ENCODE data around the gene C2orf49.

C2orf49 gene

DNA sequence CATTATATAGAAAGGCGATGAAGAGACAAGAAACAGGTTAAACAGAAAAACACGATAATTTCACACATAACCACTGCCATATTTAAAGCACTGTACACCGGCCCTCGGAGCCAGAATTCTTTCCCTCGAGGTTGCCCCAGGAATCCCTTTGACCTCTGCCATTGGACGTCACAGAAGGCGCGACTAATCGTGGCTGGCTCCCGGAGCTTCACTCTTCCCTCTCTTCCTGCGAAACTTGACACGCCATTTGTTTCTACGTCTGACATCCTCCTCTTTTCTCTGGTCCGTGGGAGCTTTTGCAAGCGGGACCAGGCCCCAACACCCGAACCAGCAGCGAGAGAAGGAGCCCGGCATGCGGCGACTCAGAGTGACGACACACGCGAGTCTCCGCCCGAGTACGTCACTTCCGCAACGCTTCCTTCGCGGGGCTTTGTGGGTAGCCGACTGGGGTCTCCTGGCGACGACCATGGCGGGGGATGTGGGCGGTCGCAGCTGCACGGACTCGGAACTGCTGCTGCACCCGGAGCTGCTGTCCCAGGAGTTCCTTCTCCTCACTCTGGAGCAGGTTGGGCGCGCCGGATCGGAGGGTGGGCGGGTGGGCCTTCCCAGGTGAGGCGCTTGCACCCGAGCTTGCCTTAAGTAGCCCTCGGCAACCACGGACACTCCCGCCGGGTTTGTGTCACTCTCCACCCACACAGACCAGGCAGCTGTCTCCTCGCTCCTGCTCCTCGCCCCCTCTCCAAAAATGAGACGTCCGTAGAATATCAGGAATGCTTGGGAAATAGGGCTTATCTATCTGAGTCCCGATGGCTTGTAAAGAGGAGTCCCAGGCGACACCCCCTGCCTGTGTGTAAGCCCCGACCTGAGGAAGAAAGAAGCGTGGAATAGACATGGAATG is at the start of gene C2orf49:
C2orf49 (plus strand) TSS at position 419 of the 898 bp plus-strand sequence; CDS start at position 467, 48 bp downstream.
- no peak for TF ChIP-seq GLIS3 (CRISPR knock-in tag; IDR thresholded peaks at IDR 0.05)
- TF ChIP-seq, protein P1, sequence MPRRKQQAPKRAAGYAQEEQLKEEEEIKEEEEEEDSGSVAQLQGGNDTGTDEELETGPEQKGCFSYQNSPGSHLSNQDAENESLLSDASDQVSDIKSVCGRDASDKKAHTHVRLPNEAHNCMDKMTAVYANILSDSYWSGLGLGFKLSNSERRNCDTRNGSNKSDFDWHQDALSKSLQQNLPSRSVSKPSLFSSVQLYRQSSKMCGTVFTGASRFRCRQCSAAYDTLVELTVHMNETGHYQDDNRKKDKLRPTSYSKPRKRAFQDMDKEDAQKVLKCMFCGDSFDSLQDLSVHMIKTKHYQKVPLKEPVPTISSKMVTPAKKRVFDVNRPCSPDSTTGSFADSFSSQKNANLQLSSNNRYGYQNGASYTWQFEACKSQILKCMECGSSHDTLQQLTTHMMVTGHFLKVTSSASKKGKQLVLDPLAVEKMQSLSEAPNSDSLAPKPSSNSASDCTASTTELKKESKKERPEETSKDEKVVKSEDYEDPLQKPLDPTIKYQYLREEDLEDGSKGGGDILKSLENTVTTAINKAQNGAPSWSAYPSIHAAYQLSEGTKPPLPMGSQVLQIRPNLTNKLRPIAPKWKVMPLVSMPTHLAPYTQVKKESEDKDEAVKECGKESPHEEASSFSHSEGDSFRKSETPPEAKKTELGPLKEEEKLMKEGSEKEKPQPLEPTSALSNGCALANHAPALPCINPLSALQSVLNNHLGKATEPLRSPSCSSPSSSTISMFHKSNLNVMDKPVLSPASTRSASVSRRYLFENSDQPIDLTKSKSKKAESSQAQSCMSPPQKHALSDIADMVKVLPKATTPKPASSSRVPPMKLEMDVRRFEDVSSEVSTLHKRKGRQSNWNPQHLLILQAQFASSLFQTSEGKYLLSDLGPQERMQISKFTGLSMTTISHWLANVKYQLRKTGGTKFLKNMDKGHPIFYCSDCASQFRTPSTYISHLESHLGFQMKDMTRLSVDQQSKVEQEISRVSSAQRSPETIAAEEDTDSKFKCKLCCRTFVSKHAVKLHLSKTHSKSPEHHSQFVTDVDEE (CRISPR knock-in tag; IDR thresholded peaks at IDR 0.05) = peak; percentile 11; the same call in 1 of the 2 replicates
- ATAC-seq = peak; percentile 93

DNA sequence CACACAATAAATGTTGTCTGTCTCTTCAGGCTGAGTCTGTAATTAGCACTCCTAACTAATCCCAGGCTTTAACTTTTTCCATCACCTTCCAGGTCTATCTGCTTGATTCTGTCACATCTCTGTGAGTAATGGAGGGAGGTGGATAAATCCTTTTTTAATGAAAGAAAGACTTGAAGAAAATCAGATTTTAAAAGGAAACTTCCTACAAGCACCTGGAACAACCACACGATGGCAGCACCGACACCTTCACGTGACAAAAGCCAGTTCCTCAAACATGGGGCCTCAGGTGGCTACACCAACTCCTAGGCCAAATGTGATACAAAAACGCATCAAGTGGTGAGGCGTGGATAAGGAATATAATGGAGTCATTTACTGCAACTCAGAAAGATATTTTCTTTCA is 49.6 kb upstream of the C2orf49 start:
- ATAC-seq = peak; percentile 40; the same call in 2 of the 3 replicates
- no peak for TF ChIP-seq ZFP30 (CRISPR knock-in tag; IDR thresholded peaks at IDR 0.05)
- TF ChIP-seq BACH2 (CRISPR knock-in tag; IDR thresholded peaks at IDR 0.05; ENCODE audit: borderline replicate concordance) = no peak
- TF ChIP-seq, protein P2, sequence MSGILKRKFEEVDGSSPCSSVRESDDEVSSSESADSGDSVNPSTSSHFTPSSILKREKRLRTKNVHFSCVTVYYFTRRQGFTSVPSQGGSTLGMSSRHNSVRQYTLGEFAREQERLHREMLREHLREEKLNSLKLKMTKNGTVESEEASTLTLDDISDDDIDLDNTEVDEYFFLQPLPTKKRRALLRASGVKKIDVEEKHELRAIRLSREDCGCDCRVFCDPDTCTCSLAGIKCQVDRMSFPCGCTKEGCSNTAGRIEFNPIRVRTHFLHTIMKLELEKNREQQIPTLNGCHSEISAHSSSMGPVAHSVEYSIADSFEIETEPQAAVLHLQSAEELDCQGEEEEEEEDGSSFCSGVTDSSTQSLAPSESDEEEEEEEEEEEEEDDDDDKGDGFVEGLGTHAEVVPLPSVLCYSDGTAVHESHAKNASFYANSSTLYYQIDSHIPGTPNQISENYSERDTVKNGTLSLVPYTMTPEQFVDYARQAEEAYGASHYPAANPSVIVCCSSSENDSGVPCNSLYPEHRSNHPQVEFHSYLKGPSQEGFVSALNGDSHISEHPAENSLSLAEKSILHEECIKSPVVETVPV (CRISPR knock-in tag; IDR thresholded peaks at IDR 0.05) = no peak
- TF ChIP-seq, protein P1 (CRISPR knock-in tag; IDR thresholded peaks at IDR 0.05) = no peak

DNA sequence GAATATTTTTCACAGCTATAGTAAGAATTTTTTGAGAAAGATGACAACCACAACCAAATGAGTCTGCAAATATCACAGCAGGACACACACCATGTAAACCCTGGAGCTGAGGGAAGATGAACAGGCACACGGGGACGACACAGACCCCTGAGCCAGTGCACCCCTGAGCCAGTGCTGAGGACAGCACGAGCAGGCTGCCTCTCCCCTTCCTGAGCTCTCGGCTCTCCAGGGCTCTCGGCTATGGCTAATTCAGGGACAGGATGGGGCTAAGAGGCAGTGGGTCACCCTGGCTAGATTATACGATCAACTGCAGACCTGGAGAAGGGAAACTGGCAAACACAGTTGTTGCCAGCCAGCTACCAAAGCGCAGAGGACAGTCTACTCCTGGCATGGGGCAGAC is 49.2 kb upstream of the C2orf49 start:
- no peak for TF ChIP-seq ZNF565 (CRISPR knock-in tag; conservative IDR thresholded peaks at IDR 0.05; ENCODE audit: low read depth)
- ATAC-seq = no peak

DNA sequence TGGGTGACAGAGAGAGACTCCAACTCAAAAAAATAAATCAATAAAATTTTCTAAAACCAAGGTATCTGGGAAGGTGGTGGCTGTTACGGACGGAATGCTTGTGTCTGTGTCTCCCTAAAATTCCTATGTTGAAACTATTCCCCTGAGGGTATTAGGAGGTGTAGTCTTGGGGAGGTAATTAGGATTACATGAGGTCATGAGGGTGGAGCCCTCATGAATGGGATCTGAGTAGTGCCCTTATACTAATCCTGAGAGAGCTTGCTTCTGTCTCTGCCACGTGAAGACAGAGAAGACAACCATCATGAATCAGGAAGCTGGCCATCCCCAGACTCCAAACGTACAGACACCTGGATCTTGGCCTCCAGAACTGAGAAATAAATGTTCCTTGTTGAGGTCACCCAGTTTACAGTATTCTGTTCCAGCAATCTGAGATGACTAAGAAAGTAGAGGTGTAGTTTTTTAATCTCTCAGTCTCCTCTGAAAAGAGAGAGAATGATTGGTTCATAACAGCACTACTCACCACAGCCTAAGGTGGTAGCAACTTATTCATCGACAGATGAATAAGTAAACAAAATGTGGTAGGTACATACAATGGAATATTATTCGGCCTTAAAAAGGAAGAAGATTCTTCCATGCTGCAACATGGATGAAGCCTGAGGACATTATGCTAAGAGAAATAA is 46.2 kb upstream of the C2orf49 start:
- ATAC-seq = no peak
- TF ChIP-seq, protein P1 (CRISPR knock-in tag; IDR thresholded peaks at IDR 0.05) = no peak
- TF ChIP-seq ZNF70 (CRISPR knock-in tag; IDR thresholded peaks at IDR 0.05) = no peak
- no peak for TF ChIP-seq SNAI2 (CRISPR knock-in tag; IDR thresholded peaks at IDR 0.05)
- no peak for TF ChIP-seq OSR1 (CRISPR knock-in tag; IDR thresholded peaks at IDR 0.05)
- TF ChIP-seq CSDC2 (CRISPR knock-in tag; IDR thresholded peaks at IDR 0.05) = no peak
- TF ChIP-seq RARB (CRISPR knock-in tag; IDR thresholded peaks at IDR 0.05) = no peak
- TF ChIP-seq, protein P3, sequence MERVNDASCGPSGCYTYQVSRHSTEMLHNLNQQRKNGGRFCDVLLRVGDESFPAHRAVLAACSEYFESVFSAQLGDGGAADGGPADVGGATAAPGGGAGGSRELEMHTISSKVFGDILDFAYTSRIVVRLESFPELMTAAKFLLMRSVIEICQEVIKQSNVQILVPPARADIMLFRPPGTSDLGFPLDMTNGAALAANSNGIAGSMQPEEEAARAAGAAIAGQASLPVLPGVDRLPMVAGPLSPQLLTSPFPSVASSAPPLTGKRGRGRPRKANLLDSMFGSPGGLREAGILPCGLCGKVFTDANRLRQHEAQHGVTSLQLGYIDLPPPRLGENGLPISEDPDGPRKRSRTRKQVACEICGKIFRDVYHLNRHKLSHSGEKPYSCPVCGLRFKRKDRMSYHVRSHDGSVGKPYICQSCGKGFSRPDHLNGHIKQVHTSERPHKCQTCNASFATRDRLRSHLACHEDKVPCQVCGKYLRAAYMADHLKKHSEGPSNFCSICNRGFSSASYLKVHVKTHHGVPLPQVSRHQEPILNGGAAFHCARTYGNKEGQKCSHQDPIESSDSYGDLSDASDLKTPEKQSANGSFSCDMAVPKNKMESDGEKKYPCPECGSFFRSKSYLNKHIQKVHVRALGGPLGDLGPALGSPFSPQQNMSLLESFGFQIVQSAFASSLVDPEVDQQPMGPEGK (CRISPR knock-in tag; IDR thresholded peaks at IDR 0.05; ENCODE audit: borderline replicate concordance) = no peak
- no peak for TF ChIP-seq ARNTL (CRISPR knock-in tag; IDR thresholded peaks at IDR 0.05; ENCODE audit: borderline replicate concordance, low read depth)
- TF ChIP-seq, protein P4, sequence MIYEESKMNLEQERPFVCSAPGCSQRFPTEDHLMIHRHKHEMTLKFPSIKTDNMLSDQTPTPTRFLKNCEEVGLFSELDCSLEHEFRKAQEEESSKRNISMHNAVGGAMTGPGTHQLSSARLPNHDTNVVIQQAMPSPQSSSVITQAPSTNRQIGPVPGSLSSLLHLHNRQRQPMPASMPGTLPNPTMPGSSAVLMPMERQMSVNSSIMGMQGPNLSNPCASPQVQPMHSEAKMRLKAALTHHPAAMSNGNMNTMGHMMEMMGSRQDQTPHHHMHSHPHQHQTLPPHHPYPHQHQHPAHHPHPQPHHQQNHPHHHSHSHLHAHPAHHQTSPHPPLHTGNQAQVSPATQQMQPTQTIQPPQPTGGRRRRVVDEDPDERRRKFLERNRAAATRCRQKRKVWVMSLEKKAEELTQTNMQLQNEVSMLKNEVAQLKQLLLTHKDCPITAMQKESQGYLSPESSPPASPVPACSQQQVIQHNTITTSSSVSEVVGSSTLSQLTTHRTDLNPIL (CRISPR knock-in tag; IDR thresholded peaks at IDR 0.05; ENCODE audit: low read depth) = no peak
- TF ChIP-seq ZNF565 (CRISPR knock-in tag; conservative IDR thresholded peaks at IDR 0.05; ENCODE audit: low read depth) = no peak
- no peak for TF ChIP-seq ZFP30 (CRISPR knock-in tag; IDR thresholded peaks at IDR 0.05)
- TF ChIP-seq, protein P2 (CRISPR knock-in tag; IDR thresholded peaks at IDR 0.05) = no peak
- no peak for TF ChIP-seq TOX (CRISPR knock-in tag; IDR thresholded peaks at IDR 0.05; ENCODE audit: borderline replicate concordance)

Measured in SK-N-SH treated with all-trans-retinoic acid at 6 μM for 48 hours (cell line).